HG03432 (cell line): ENCODE measurements around the gene GPX4.

Source experiments
- ATAC-seq: cut with Tn5 transposase; IDR thresholded peaks from one replicate; pipeline ENCODE4 v1.9.1; 2021; ENCODE audit warnings: mild to moderate bottlenecking, moderate library complexity; ENCODE audit not compliant: unreplicated experiment

GPX4 gene

DNA sequence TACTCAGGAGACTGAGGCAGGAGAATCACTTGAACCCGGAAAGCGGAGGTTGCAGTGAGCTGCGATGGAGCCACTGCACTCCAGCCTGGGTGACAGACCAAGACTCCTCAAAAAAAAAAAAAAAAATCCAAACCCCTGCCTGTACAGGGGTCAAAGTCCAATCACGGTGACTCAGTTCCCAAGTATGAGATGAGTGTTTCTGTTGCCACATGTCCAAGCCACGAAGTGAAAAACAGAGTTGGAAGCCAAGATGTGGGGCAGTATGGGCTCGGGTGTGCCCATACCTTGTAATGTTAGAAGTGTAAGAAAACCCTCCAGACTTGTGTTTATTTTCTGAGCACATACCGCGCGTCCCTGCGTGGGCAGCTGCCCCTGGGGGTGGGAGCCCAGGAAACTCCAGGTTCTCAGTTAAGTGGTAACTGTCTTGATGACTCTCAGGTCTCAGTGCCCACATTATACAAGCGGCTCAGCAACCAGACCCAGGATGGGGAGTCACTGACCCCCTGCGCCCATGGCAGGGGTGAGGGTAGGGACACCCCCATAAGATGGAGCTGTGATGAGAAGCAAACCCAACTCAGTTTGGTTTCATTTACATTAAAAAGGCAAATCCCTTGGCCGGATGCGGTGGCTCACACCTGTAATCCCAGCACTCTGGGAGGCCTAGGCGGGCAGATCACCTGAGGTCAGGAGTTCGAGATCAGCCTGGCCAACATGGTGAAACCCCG, 1.2 kb upstream of the GPX4 start:
- ATAC-seq, result peak; percentile 16

DNA sequence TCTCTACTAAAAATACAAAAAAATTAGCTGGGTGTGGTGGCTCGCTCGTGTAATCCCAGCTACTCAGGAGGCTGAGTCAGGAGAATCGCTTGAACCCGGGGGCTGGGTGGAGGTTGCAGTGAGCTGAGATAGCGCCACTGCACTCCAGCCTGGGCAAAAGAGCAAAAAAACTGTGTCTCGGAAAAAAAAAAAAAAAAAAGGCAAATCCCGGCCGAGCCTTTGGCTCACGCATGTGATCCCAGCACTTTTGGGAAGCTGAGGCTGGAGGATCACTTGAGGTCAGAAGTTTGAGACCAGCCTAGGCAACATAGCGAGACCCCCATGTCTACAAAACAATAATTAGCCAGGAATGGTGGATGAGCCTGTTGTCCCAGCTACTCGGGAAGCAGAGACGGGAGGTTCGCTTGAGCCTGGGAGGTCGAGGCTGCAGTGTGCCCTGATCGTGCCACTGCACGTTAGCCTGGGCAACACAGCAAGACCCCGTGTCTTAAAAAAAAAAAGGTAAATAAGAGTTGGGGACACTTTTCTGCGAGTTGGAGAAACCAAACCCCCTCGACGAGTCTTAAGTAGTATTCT, 574 bp upstream of the GPX4 start:
- ATAC-seq, result no peak

DNA sequence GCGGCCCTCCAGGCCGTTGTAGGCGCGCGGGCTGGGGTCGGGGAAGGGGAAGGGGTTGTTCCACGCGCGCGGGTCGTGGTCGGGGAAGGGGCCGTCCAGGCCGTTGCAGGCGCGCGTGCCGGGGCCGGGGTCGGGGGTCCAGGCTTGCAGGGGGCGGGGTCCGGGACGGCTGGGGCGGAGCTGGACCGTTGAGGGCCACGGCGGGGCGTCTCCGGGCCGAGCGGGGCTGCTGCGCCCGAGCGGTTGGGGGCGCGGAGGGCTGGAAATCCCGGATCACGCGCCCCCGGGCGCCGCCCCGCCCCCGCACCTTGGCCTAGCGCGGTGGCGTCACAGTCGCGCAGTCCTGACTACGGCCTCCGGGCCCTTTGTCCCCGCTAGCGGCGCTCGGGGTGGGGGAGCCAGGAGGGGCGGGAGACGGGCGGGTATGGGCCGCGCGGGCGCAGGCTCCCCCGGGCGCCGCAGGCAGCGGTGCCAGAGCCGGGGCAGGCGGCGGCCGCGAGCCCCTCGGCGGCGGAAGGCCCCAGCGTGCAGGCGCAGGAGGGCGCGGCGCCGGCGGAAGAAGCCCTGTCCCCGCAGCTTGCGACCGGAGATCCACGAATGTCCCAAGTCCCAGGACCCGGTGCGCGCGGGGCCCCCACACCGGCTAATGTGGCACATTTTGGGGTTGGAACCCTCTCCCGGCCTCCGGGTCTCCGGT, 665 bp downstream of the GPX4 start:
- peak; percentile 37 for ATAC-seq

DNA sequence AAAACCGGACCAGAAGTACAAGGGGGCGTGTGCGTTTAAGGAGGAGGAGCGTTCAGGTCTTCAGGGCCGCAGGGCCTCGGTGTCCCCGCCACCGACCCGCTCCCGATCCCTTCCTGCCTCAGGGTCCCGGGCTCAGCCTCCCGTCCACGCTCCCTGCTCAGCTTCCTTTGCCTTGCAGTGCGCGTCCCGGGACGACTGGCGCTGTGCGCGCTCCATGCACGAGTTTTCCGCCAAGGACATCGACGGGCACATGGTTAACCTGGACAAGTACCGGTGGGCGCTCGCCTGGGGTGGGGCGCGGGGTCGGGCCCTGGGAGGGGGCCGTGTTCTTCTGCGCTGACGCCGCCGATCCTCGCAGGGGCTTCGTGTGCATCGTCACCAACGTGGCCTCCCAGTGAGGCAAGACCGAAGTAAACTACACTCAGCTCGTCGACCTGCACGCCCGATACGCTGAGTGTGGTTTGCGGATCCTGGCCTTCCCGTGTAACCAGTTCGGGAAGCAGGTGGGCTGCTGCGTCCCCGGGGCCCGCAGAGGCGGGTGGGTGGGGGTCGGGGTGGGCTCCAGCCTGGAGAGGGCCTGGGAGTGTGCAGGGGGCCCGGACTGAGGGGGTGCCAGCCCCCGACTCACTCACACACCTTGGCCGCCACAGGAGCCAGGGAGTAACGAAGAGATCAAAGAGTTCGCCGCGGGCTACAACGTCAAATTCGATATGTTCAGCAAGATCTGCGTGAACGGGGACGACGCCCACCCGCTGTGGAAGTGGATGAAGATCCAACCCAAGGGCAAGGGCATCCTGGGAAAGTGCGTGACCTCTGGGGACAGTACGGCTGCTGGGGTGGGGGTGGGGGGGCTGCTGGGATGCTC, 1.4 kb downstream of the GPX4 start:
- peak; percentile 0 for ATAC-seq

DNA sequence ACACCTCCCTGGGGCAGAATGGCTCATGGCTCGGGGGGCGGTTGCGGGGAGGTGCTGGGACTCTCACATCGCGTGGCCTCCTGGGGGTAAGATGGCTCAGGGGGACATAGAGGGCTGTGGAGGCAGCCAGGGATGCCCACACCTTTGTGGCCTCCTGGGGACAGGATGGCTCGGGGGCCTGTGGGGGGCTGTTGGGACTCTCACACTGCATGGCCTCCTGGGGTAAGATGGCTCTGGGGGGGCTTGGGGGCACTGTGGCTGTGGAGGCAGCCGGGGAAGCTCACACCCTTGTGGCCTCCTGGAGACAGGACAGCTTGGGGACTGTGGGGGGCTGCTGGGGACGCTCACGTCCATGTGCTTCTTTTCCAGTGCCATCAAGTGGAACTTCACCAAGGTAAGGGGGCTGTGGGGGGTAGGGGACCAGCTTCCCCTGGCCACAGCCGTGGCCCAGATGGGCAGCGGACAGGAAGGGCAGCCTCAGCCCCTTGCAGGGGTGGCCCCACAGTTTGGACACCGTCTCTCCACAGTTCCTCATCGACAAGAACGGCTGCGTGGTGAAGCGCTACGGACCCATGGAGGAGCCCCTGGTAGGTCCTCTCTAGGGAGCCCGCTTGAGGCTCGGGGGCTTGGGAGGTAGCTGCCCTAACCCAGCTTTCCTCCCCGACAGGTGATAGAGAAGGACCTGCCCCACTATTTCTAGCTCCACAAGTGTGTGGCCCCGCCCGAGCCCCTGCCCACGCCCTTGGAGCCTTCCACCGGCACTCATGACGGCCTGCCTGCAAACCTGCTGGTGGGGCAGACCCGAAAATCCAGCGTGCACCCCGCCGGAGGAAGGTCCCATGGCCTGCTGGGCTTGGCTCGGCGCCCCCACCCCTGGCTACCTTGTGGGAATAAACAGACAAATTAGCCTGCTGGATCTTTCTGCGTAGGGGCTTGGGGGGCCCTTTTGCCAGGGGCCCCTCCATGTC, 2.4 kb downstream of the GPX4 start:
- no peak for ATAC-seq

DNA sequence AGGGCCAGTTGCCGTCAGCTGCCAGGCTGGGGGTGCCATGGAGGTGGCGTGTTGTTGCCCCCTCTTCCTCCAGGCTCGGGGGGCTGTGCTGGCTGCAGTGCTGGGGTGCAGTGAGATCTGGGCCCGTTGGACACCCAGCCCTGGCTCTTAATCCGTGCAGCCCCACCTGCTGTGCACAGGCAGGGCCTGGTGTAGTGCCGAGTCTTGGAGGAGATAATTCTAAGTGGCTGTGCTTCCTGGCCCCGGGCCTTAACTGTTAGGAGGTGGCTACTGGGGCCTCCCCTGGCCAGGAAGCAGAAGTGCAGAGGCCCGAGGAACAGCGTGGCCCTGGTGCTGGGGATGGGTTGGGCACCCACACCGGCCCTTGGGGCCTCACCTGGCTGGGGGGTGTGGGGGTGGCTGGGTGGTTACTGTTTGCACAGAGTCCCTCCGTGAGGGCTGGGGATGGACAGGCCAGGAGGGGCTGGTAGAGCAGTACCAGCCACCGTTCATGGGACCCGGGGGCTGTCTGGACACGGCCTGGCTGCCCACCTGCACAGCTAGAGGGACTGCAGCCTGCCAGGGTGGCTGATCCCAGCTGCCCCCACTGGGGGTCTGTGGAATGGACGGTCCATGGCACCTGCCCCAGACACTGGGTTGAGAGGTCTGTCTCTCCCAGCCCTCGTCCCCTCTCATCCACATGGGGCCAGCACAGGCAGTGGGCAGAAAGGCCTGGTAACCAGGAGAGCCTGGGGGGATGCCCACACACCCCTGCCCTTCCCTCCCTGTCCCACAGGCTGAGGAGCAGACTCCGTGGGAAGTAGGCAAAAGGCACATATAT, 3.3 kb downstream of the GPX4 start:
- no peak for ATAC-seq

DNA sequence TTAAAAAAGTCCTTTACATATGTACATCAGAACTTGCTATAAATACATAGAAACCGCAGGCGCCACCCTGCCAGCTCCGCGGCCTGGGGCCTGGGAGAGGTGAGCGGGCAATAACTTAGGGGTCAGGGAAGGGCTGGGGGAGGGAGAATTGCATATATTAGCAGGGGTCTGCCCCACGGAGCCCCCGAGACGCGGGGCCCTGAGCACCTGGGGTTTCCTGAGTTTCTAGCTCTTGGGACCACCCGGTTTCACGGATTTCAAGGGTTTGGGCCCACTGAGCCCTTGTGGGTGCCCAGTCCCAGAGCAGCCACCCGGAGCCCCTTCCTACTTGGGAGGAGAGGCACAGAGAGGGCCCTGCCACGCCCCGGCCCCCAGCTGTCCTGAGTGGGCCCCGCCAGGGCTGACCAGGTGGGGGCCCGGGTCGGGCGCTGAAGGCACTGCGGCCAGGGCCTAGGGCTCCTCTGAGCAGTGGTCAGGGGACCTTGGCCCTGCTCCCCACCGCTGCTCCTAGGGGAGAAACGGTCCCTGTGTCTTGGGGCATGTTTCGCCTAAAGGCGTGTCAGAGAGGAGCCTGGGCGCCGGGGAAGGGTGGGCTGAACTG, 4.0 kb downstream of the GPX4 start:
- ATAC-seq, result no peak

DNA sequence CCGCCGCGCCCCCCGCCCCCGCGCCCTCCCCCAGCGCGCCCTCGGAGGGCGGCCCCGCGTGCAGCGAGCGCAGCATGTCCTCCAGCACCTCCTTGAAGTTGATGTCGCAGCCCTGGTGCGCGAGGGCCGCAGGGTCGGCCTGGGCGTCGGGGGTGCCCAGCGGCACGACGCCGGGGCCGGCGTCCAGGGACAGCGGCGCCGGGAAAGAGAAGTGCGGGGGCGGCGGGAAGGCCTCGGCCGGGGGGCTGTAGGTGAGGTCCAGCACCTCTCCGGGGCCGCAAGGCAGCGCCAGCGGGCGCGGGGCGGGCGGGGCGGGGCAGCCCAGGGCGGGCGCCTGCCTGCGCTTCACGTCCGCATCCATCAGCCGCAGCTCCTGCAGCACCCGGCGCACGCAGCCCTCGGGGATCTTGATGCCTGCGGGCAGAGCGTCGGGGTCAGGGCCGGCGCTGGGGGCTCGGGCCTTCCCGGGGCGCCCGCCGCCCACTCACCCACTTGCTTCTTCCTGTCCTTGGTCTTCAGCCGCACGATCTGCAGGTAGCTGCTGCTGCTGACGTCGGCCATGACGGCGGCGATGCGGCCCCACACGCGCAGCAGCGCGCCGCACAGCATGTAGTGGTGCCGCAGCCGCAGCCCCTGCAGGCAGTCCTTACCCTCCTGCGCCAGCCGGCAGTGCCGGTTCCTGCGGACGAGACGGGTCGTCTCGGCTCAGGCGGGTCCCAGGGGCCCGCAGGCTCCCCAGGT, 4.7 kb downstream of the GPX4 start:
- no peak for ATAC-seq

DNA sequence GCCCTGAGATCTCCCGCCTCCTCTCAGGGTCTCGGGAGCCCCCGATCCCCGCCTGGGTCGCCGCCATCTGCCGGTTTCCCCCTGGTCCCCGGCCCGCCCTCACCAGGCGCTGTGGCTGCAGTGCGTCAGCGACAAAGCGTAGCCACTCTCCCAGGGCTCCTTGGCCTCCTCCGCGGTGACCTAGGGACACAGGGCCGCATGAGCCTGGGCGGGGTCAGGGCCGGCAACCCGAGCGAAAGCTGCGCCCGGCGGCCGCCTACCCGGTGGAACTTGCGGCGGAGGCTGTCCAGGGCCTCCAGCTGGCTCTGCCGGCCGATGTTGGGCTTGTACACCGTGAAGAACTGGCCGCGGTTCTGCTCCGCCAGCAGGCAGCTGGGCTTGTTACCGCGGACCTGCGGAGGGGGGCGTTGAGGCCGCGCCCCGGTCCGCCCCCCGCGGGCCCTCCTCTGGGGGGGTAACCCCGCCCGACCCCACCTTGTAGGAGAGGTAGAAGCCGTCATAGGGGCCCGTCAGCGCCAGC, 5.3 kb downstream of the GPX4 start:
- no peak for ATAC-seq

DNA sequence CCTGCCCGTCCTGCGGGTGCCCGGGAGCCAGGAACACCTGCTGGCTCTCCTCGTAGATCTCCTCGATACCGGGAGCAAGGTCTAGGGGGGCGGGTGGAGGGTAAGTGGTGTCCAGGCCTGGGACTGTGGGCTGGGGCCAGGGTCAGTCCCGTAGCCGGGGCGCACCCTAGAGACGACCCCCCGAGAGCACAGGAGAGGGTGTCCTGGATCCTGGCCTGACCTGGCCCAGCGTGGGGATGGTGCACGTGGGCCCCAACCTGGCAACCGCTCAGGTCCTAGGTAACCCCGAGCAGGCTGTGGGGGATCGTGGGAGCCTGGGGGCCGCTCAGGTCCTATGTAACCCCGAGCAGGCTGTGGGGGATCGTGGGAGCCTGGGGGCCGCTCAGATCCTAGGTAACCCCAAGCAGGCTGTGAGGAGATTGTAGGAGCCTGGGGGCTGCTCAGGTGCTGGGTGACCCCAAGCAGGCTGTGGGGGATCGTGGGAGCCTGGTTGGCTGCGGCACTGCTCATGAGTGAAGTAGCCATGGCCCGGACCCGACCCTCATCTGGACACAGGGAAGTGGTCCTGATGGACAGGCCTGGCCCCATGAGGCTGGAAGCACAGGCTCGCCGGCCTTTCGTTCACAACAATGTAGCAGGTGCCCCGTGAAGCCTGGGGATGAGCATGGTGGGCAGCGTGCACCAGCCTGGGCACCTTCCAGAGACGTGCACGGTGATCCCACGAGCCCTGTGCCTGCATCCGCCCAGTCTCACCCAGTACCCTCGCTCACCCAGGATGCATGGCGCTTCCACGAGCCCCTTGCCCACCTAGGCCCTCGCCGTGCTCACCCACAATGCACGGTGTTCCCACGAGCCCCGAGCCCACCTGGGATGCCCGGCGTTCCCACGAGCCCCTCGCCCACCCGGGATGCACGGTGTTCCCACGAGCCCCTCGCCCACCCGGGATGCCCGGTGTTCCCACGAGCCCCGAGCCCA, 6.2 kb downstream of the GPX4 start:
- no peak for ATAC-seq

DNA sequence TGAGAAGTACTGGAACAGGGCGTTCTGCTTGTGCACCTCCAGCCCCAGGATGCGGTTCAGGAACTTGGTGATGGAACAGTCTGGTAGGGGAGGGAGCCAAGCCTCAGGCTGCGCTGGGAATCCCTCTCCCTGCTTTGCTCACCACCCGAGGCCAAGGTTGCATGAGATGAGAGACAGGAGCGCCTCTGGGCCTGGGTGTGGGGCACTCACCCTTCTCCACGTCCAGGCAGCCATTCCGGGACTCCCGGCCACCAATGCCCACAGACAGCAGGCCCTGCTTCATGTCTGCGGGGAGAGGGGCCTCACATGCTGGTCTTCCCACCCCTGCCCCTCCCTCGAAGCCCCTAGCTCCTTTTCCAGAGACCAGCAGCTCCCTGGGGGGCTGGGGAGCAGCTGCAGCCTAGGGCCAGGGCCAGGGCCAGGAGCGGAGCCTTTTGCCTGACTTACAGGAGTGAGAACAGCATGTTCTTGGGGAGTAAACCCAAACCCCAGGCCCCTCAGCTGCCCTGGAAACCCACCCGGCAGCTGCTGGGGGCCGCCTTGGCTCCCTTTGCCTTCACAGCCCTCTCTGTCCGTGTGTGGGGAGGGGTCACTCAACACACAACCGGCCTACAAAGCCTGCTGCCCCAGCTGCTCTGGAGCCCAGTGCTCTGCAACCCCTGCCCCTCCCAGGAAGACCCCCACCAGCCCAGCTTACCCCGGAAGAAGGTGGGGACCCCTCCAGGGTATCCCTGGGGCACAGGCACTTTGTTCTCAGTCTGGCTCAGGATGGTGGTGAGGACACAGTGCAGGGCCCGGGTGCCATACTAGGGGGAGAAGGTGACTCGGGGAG, 7.2 kb downstream of the GPX4 start:
- ATAC-seq, result no peak

DNA sequence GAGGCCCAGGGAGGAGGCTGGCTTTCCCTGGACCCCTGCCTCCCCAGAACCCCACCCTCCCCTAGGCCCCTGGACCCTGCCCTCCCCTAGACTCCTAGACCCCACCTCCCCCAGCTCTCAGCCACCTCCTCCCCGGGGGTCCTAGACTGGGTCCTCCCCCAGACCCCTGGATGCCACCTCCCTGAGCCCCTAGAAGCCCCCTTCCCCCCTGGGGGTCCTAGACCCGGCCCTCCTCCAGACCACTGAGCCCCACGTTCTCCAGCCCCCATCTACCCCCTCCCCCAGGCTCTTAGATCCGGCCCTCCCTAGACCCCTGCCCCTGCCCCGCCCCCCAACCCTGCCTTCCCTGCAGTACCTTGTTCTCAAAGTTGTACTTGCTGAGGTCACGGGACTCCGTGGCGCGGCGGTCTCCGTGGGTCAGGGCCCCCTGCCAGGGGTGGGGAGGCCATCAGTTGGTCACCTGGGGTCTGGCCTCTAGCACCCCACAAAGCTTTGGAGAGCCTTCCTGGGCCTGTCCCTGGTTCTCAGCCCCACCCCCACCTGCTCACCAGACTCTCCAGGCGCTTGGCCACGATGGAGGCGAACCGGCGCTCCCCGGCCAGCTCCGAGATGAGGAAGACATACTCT, 8.0 kb downstream of the GPX4 start:
- no peak for ATAC-seq

DNA sequence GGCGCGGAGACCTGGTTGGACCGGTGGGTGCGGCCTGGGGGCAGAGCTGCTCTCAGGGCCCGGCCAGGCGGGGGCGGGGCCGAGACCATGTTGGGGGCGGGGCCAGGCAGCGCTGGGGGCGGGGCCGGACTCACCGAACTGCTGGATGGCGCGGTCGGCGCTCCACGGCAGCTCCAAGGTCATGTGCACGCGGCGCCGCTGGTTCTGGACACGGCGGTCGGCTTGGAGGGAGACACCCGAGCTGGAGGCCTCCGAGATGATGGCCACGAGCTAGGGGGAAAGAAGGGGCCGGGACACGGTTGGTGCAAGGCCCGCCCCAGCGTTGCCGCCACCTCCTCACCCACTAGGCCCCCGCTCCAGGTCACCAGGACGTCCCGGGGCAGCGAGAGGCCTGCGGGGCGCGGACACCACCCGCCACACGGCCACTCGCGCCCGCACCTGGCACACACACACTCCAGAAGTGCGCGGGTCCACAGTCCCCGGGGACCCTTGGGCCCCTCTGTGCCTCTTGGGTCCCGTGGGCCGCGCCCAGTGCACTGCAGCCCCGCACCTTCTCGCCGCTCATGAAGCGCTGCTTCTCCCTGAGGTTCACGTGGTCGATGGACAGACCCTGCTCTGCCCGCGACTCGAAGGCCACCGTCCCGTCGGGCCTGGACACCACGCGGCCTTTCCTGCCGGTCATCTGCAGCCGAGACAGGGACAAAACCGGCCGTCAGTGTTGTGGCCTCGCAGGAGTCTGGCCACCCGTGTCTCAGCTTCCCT, 8.7 kb downstream of the GPX4 start:
- no peak for ATAC-seq

DNA sequence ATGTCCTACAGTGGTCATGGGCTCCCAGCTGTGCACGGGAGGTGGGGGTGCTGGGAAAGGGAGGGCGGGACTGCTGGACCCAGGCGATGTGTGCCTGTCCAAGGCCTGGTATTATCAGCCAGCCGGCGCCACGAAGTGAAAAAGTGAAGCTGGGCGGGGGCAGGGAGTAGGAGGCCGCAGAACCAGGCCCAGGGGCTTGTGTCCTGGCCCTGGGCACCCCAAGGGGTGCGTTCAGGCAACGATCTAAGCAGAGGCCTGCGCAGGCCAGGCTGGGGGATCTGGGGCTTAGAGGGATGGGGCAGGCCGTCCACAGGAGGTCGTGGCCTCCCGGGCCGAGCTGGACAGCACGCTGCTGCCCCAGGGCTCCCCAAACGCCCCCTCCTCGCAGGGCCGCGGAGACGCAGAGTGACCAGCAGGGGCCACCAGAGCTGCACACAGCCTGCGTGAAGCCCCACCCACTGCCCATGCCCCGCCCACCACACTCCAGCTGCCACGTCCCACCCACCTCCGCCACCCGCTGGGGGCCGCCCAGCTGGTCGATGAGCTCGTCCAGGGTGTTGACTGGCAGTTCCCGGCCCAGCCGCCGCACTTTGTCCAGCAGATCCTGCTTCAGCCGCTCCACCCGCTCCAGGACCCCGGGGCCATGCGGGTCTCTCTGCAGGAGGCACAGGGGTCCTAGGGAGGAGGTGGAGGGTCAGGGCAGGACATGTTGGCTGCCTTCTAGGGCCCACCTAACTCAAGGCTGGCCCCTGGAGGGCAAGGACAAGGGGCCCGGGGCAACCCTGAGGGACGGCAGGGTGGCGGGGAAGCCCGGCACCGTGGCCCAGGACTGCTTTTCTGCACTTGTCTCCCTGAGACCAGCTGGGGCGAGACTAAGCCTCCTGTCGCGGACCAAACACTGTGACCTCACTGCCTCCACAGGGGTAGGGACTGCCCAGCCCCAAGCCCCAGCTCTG, 9.5 kb downstream of the GPX4 start:
- ATAC-seq, result peak; percentile 53
